Lower leg skin (tissue), 4 donors: ENCODE data around the gene IRAK1. TPM values are rescaled to one million over a fixed set of nuclear protein-coding genes. Genes with fewer than 3 reads are reported as not detected.

ENCODE experiments used
- DNase-seq, 2 donors: peaks; one replicate each; pipeline ENCODE4 v3.0.0-alpha.2; 2019; ENCODE audit warnings: low spot score in 2 of 2
- H3K4me3 ChIP-seq: fragments of 200-600 bp; sonication (generic); 2 replicates; pipeline ENCODE4 v1.5.1; 2017; ENCODE audit warnings: mild to moderate bottlenecking, low read depth; ENCODE audit not compliant: poor library complexity, severe bottlenecking
- CTCF ChIP-seq, 3 donors: fragments of 450-650 bp; IDR thresholded peaks; one replicate each; pipeline ENCODE4 v1.5.1; 2016; ENCODE audit warnings: antibody characterized with exemption in 3 of 3, mild to moderate bottlenecking in 3 of 3, moderate library complexity in 2 of 3
- POLR2A ChIP-seq, 2 donors: fragments of 450-650 bp; IDR thresholded peaks; one replicate each; pipeline ENCODE4 v1.6.1; 2016 to 2017; ENCODE audit warnings: antibody characterized with exemption in 2 of 2, mild to moderate bottlenecking in 1 of 2, moderate library complexity in 1 of 2
- WGBS, 2 donors: methylation state at CpG; one replicate each; pipeline ENCODE4 v1.1.5; 2018; 5-methylcytosine and 5-hydroxymethylcytosine counted together
- intact Hi-C: fragments of 100-400 bp; cut with DNase I; formaldehyde crosslinking; loops from one replicate; pipeline ENCODE4 v1.15.0; 2023; ENCODE audit warnings: low total_unique reads
- total RNA-seq, 4 donors: library from RNA; depleted of rRNA; stranded (reverse); fragments of >200 nt; gene quantifications; one replicate each; pipeline ENCODE4 v1.1.0, GENCODE V29; 2016

IRAK1 gene
- total RNA-seq, 4 donors from 2014 or later, result 57.5 to 67.4 (median 60.6) TPM

DNA sequence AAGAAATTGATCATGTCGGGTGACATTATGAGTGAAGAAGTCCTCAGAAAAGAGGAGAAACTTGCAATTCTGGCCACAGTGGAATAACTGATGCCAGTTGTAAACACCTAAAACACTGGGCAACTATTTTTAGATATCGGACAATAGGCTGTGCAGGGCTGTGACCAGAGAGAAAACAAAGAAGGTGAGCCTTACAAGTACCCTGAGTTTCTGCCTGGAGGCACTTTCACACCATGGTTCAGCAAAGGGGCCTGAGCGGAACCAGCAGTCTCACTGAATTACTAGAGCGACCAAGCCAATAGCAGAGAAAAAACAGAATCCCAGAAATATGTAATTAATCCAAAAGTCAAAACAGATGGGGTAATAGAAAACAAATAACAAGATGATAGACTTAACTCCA lies 11.2 kb downstream of the IRAK1 start:
- no peak for DNase-seq
- intact Hi-C loops, result no loop called here
- no peak overlapping the region for H3K4me3 ChIP-seq
- TF ChIP-seq POLR2A (IDR thresholded peaks at IDR 0.05), result no peak
- TF ChIP-seq CTCF (IDR thresholded peaks at IDR 0.05), result no peak
- 69 to 75% methylated on average over 4 of the region's 4 CpGs for whole genome bisulfite sequencing, 2 donors

DNA sequence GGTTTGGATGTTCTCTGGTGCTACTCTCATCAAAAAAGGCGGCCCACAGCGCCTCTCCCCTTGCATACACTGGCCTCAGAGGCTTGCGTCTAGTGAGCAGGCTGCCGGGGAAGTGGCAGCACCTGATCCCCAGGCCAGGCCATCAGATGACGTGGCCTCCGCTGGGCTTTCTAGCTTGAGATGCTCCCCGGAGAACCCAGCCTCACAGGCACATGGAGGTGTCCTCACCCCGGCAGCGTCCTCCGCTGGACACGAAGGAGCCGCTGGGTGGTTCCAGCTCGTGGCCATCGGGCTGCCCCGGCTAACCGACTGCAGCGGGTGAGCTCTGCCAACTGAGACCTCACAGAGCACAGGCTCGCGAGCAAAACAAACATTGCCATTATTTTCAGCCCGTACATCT lies 12.8 kb downstream of the IRAK1 start:
- DNase-seq, result no peak
- TF ChIP-seq POLR2A (IDR thresholded peaks at IDR 0.05) (no peak), CTCF (IDR thresholded peaks at IDR 0.05) (no peak)
- 91 to 95% methylated on average over 15 to 18 of the region's 20 CpGs for WGBS, 2 donors
- intact Hi-C loops, result no loop called here
- H3K4me3 ChIP-seq, result no peak overlapping the region

DNA sequence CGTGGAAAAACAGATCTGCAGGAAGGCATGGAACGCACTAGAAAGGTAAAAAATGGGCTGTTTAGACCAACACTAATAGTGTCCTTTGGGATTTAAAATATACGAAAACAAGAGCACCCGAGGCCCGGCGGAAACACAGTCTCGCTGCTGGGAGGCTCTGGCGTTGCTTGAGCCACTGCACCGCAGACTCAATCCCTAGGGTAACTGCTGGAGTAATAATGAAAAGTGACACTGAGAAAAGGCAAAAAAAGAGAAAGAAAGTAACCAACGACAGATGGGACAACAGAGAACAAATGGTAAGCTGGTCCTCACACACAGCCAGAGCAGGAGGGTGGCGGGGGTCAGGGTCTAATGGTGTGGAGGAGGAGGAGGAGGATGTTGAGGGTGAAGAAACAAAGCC lies 15.4 kb downstream of the IRAK1 start:
- TF ChIP-seq POLR2A (IDR thresholded peaks at IDR 0.05) (no peak), CTCF (IDR thresholded peaks at IDR 0.05) (no peak)
- 60 to 74% methylated on average over 11 of the region's 11 CpGs for WGBS, 2 donors
- intact Hi-C loops, result no loop called here
- H3K4me3 ChIP-seq, result no peak overlapping the region
- DNase-seq, result no peak

- no peak for TF ChIP-seq CTCF (IDR thresholded peaks at IDR 0.05)
- TF ChIP-seq POLR2A (IDR thresholded peaks at IDR 0.05), result no peak
- intact Hi-C loops, result no loop called here
- WGBS, 2 donors, result 55 to 71% methylated on average over 13 to 17 of the region's 17 CpGs
- DNase-seq, result no peak
- H3K4me3 ChIP-seq, result no peak overlapping the region
Observed at GRCh38 chrX:154002215-154002719, 17.4 kb downstream of the IRAK1 start.

DNA sequence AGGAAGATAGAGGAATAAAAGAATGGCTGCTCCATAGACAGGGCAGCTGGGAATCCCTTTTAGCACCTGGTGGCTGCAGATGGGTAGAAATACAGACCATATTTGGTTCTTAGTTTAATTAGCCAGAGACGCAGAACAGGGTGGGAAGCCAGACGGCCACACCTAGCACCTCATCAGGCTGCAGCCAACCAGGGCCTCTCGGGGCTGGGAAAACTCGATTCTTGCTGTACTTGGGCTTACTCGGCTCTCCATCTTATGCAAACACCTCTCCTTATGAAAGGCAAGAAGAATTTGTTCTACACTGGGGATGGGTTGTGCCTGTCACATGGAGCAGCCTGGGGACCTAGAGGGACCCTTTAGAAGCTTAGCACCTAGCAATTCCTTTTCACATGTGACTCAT lies 19.7 kb downstream of the IRAK1 start:
- no peak for TF ChIP-seq CTCF (IDR thresholded peaks at IDR 0.05)
- no peak for TF ChIP-seq POLR2A (IDR thresholded peaks at IDR 0.05)
- WGBS, 2 donors, result 33 to 63% methylated on average over 5 of the region's 5 CpGs
- DNase-seq, result no peak
- no peak overlapping the region for H3K4me3 ChIP-seq
- intact Hi-C loops, result no loop called here

GRCh38 chrX:153999359-154000037 lies 20.2 kb downstream of the IRAK1 start:
- WGBS, 2 donors, result 25 to 67% methylated on average over 14 to 19 of the region's 19 CpGs

More at GRCh38 chrX:153999359-154000037, 20.2 kb downstream of the IRAK1 start:
- no peak overlapping the region for H3K4me3 ChIP-seq
- TF ChIP-seq CTCF (IDR thresholded peaks at IDR 0.05) (no peak), POLR2A (IDR thresholded peaks at IDR 0.05) (no peak)
- no peak for DNase-seq
- intact Hi-C loops, result no loop called here
